Kidney (tissue), 14 donors: ENCODE data around the gene KIAA0586. TPM values are rescaled to one million over a fixed set of nuclear protein-coding genes. Genes with fewer than 3 reads are reported as not detected.
"Not testable (repeated sequence)": the region's sequence is repeated elsewhere in the genome, so short reads cannot be mapped to it uniquely, and the experiment has no call there.

Experiments
- DNase-seq, 5 donors: peaks; one replicate each; pipeline ENCODE4 v3.0.0-alpha.2; 2013 to 2020
- FAIRE-seq: peaks from 2 replicates; lab custom pipeline; 2012; peaks lifted over from hg19 to GRCh38; lab: Jason Lieb, UNC
- H3K27ac ChIP-seq, 2 donors: one replicate each; pipeline ENCODE4 v1.7.0; 2013; ENCODE audit warnings: low read depth in 2 of 2, low read length in 2 of 2, inconsistent platforms in 1 of 2
- H3K27me3 ChIP-seq: one replicate; pipeline ENCODE4 v1.7.1; 2013; ENCODE audit warnings: low read length, inconsistent platforms; ENCODE audit not compliant: control insufficient read depth, insufficient read depth
- H3K36me3 ChIP-seq, 3 donors: one replicate each; pipeline versions ENCODE4 v1.7.0 to v1.7.1; 2013; ENCODE audit warnings: low read length in 3 of 3, control low read depth in 1 of 3, inconsistent platforms in 1 of 3; ENCODE audit not compliant: insufficient read depth in 3 of 3, control insufficient read depth in 2 of 3
- H3K4me1 ChIP-seq, 3 donors: one replicate each; pipeline versions ENCODE4 v1.7.0 to v1.7.1; 2013; ENCODE audit warnings: low read length in 3 of 3, inconsistent platforms in 1 of 3, low read depth in 1 of 3; ENCODE audit not compliant: control insufficient read depth in 2 of 3, insufficient read depth in 2 of 3
- H3K4me3 ChIP-seq, 3 donors: one replicate each; pipeline versions ENCODE4 v1.7.0 to v1.8.1; 2013; ENCODE audit warnings: low read length in 3 of 3, control low read depth in 1 of 3, inconsistent platforms in 1 of 3
- H3K9ac ChIP-seq, 3 donors: one replicate each; pipeline versions ENCODE4 v1.7.0 to v1.7.1; 2013; ENCODE audit warnings: low read length in 3 of 3, control low read depth in 1 of 3, inconsistent platforms in 1 of 3
- H3K9me3 ChIP-seq, 3 donors: one replicate each; pipeline versions ENCODE4 v1.7.0 to v1.7.1; 2013; ENCODE audit warnings: low read length in 3 of 3, control low read depth in 1 of 3, inconsistent platforms in 1 of 3; ENCODE audit not compliant: control insufficient read depth in 2 of 3, insufficient read depth in 1 of 3
- intact Hi-C: fragments of 100-400 bp; cut with DNase I; formaldehyde crosslinking; loops from one replicate; pipeline ENCODE4 v1.11.1; 2022
- polyA plus RNA-seq: library from polyadenylated mRNA; stranded (reverse); fragments of 350-450 nt; fragmentation: Illumina TruSeq; extraction: RNeasy Lipid Tissue Mini Kit (QIAGEN cat#74804); gene quantifications from one replicate; pipeline ENCODE4 v1.2.3, GENCODE V29; 2014; ENCODE audit warnings: low read depth, low replicate concordance; ENCODE audit not compliant: insufficient read depth
- total RNA-seq: library from RNA; stranded (reverse); fragmentation: NEBNext Ultra II Directional; extraction: Animal tissue kit (Norgen Biotek cat#: 25700); gene quantifications from one replicate; pipeline ENCODE4 v1.2.1, GENCODE V29; 2021
- TF ChIP-seq, protein P1 (sequence below): IDR thresholded peaks from 3 replicates; pipeline ENCODE4 v1.5.1; 2012; ENCODE audit warnings: mild to moderate bottlenecking, moderate library complexity, borderline replicate concordance; ENCODE audit not compliant: insufficient read depth; ENCODE audit errors: extremely low read depth
- donor health status: control.
- donor health status: control.
- donor health status: control.
- donor health status: control.
- donor health status: control.
- donor health status: DM: yes; HTN: yes; CAD: no.
- donor health status: Normal renal cell carcinoma (clear cell type).

Gene KIAA0586
- total and polyA plus RNA-seq, 2 donors from 2014 or later, result 4.7 to 16.8 TPM

DNA sequence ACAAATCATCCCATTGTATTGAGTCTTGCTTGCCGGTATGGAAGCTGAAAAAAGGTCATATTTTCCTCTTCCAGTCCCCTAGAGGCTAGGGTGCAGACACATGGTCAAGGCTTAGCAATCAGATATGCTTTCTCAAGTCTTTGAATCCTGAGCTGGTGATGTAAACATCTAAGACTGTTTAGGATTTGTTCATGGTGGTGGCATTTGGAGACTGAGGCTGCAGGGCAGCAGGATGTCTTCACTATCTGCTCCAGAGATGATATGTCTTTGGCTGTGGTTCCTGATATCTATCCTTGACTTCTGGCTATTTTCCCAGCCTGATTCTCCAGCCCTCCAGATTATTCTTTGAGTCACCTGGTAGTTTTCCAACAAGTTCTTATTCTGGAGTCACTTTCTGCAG lies 159.8 kb downstream of the KIAA0586 start:
- Histone ChIP-seq H3K27ac (no peak overlapping the region), H3K4me3 (no peak overlapping the region), H3K4me1 (no peaks in the 10 kb centered on the region), H3K36me3 (no peaks in the 10 kb centered on the region), H3K27me3 (no peaks in the 10 kb centered on the region), H3K9me3 (no peaks in the 10 kb centered on the region), H3K9ac (no peak overlapping the region)
- DNase-seq, result no peak
- intact Hi-C loops, result no loop called here
- no peak for FAIRE-seq
- TF ChIP-seq, protein P1, sequence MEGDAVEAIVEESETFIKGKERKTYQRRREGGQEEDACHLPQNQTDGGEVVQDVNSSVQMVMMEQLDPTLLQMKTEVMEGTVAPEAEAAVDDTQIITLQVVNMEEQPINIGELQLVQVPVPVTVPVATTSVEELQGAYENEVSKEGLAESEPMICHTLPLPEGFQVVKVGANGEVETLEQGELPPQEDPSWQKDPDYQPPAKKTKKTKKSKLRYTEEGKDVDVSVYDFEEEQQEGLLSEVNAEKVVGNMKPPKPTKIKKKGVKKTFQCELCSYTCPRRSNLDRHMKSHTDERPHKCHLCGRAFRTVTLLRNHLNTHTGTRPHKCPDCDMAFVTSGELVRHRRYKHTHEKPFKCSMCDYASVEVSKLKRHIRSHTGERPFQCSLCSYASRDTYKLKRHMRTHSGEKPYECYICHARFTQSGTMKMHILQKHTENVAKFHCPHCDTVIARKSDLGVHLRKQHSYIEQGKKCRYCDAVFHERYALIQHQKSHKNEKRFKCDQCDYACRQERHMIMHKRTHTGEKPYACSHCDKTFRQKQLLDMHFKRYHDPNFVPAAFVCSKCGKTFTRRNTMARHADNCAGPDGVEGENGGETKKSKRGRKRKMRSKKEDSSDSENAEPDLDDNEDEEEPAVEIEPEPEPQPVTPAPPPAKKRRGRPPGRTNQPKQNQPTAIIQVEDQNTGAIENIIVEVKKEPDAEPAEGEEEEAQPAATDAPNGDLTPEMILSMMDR, result no peak

DNA sequence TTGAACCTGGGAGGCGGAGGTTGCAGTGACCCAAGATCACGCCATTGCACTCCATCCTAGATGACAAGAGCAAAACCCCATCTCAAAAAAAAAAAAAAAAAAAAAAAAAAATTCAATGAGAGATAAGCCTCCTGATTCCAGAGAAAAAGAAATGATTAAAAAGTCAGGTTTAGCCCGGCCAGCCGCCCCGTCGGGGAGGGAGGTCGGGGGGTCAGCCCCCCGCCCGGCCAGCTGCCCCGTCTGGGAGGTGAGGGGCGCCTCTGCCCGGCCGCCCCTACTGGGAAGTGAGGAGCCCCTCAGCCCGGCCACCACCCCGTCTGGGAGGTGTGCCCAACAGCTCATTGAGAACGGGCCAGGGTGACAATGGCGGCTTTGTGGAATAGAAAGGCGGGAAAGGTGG lies 160.8 kb downstream of the KIAA0586 start:
- H3K36me3 ChIP-seq, H3K27me3 ChIP-seq, FAIRE-seq, DNase-seq, H3K4me1 ChIP-seq, H3K9ac ChIP-seq, intact Hi-C loops, H3K4me3 ChIP-seq, H3K9me3 ChIP-seq, H3K27ac ChIP-seq: not testable (repeated sequence)

DNA sequence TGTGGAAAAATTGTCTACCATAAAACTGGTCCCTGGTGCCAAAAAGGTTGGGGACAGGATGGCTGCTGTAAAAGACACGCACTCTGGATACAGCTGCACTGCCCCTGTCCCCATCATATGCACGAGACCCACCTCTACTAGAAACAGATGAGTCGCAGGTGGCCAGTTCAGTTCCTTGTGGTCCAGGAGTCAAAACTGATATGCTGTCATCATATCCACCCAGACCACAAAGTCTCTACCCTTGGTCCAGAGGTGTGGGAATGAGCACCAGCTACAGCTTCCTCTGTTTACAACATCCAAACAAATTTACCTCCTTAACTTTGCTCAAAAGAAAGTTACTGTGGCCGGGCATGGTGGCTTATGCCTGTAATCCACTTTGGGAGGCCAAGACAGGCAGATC lies 166.5 kb downstream of the KIAA0586 start:
- FAIRE-seq, result no peak
- intact Hi-C loops, result no loop called here
- no peak overlapping the region for H3K27ac ChIP-seq

DNA sequence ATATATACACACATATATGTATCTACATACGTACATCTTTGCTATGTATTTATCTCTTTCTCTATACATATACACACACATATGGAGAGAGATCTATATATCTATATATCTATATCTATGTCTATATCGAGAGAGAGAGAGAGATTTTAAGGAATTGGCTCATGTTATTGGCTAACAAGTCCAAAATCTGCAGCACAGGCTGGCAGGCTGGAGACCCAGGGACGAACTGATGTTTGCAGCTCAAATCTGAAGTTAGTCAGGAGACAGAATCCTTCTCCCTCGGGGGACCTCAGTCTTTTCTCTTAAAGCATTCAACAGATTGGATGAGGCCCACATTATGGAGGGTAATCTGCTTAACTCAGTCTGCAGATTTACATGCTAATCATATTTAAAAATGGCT lies 169.5 kb downstream of the KIAA0586 start:
- DNase-seq (no peak), FAIRE-seq (no peak)
- TF ChIP-seq, protein P1, result no peak
- intact Hi-C loops, result no loop called here
- H3K27ac ChIP-seq, result no peak overlapping the region
- no peaks in the 10 kb centered on the region for H3K9me3 ChIP-seq
- H3K4me3 ChIP-seq, result no peak overlapping the region
- H3K27me3 ChIP-seq, result no peaks in the 10 kb centered on the region
- no peak overlapping the region for H3K9ac ChIP-seq
- no peaks in the 10 kb centered on the region for H3K36me3 ChIP-seq
- H3K4me1 ChIP-seq, result no peaks in the 10 kb centered on the region

More for the DNA sequence above, 166.5 kb downstream of the KIAA0586 start:
- TF ChIP-seq, protein P1, result no peak
- Histone ChIP-seq H3K9ac (no peak overlapping the region), H3K9me3 (no peaks in the 10 kb centered on the region), H3K4me3 (no peak overlapping the region), H3K4me1 (no peaks in the 10 kb centered on the region), H3K36me3 (no peaks in the 10 kb centered on the region), H3K27me3 (no peaks in the 10 kb centered on the region)
- DNase-seq, result no peak
